Subcutaneous adipose tissue (tissue), 4 donors: ENCODE data around the gene P2RY1. TPM values are rescaled to one million over a fixed set of nuclear protein-coding genes. Genes with fewer than 3 reads are reported as not detected.

Source experiments
- CTCF ChIP-seq: fragments of 450-650 bp; IDR thresholded peaks from one replicate; pipeline ENCODE4 v1.5.1; 2016; ENCODE audit warnings: low read depth, mild to moderate bottlenecking, control low read depth, antibody characterized with exemption, moderate library complexity
- small RNA-seq: library from RNA; depleted of rRNA; stranded (forward); fragments of <200 nt; gene quantifications from one replicate; pipeline ENCODE3, GENCODE V24; 2016
- total RNA-seq, 4 donors: library from RNA; depleted of rRNA; stranded (reverse); fragments of >200 nt; gene quantifications; one replicate each; pipeline ENCODE4 v1.1.0, GENCODE V29; 2016

The P2RY1 gene
- total RNA-seq, 4 donors from 2014 or later, result 2.8 to 14.3 (median 7.1) TPM

DNA sequence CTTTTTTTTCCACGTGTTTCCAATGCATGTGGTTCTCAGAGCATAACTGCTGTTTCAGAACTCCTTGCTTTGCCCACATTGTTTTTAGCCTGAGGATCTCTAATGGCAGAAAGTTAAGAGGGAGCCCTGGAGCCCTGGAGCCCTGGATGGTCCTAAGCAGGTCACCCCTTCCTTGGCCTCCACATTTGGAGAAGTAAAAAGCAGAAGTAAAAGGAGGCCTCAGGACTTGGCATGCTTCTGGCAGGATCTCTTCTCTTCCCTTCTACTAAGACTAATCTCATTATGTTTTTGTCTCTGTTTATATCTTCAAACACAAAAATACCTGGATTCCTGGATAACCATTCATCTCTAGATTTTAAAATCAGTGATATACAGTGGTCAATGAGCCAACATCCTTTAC lies 50.1 kb downstream of the P2RY1 start:
- TF ChIP-seq CTCF, result no peak

Small RNAs within 50 kb of the gene (small RNA-seq; reads per million reads assigned to genes)
- not detected for gene ATP5MGP5
